IPS-18a (cell line): ENCODE data around the gene STAMBPL1.

ENCODE experiments used
- H3K27ac ChIP-seq: one replicate; pipeline ENCODE4 v1.5.1; 2013; ENCODE audit warnings: low read length
- H3K27me3 ChIP-seq: one replicate; pipeline ENCODE4 v1.6.1; 2013; ENCODE audit warnings: mild to moderate bottlenecking, low read length; ENCODE audit not compliant: control insufficient read depth, insufficient read depth
- H3K36me3 ChIP-seq: one replicate; pipeline ENCODE4 v1.6.1; 2013; ENCODE audit warnings: low read depth, low read length; ENCODE audit not compliant: control insufficient read depth
- H3K4me1 ChIP-seq: one replicate; pipeline ENCODE4 v1.6.1; 2013; ENCODE audit warnings: low read depth, low read length; ENCODE audit not compliant: control insufficient read depth
- H3K4me3 ChIP-seq: one replicate; pipeline ENCODE4 v1.5.1; 2013; ENCODE audit warnings: low read length
- H3K9ac ChIP-seq: one replicate; pipeline ENCODE4 v1.6.1; 2013; ENCODE audit warnings: mild to moderate bottlenecking, low read length, moderate library complexity
- H3K9me3 ChIP-seq: one replicate; pipeline ENCODE4 v1.6.1; 2013; ENCODE audit warnings: low read depth, low read length; ENCODE audit not compliant: control insufficient read depth

Gene STAMBPL1

GRCh38 chr10:88941026-88941425 is 61.0 kb downstream of the STAMBPL1 start:
- no peaks in the 10 kb centered on the region for H3K4me1 ChIP-seq

DNA sequence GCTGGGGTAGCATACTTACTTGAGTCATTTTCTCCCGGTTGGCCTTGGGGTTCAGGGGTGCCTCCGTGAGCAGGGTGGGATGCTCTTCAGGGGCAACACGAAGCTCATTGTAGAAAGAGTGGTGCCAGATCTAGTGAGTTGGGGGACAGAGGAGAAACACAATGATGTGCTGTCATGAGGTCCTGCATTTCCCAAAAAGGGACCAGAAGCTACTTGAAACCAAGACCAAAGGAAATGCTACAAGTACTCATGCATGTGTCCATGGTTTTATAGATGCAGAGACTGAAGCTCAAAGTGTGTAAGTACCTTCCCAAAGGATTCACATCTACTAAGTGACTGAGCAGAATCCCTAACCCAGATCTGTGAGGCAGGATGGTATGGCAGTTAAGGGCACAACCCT is 63.7 kb downstream of the STAMBPL1 start:
- H3K4me3 ChIP-seq: no peak overlapping the region
- no peaks in the 10 kb centered on the region for H3K4me1 ChIP-seq
- H3K27ac ChIP-seq: no peak overlapping the region
- H3K36me3 ChIP-seq: no peaks in the 10 kb centered on the region
- no peaks in the 10 kb centered on the region for H3K27me3 ChIP-seq
- no peak overlapping the region for H3K9ac ChIP-seq
- no peaks in the 10 kb centered on the region for H3K9me3 ChIP-seq

More at GRCh38 chr10:88941026-88941425, 61.0 kb downstream of the STAMBPL1 start:
- Histone ChIP-seq H3K27ac (no peak overlapping the region), H3K36me3 (no peaks in the 10 kb centered on the region), H3K9ac (no peak overlapping the region), H3K27me3 (no peaks in the 10 kb centered on the region), H3K4me3 (no peak overlapping the region), H3K9me3 (no peaks in the 10 kb centered on the region)

DNA sequence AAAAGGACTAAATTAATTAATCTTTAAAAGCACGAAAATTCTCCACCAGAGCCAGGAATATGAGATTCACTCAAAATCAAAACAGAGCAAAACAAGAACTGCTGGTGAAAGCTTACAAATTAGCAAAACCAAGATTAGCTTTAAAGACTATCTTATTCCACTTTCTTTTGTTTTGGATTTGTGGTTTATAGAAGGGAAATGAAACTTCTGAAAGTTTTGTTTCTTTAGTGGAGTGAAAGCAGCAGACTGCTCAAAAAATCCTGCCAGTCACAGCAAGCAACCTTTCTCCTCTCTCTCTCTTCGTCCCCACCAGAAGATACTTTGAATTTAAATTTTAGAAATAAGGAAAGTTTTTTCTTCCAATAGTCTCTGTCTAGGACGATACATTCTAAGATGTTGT is 64.8 kb downstream of the STAMBPL1 start:
- H3K36me3 ChIP-seq: no peaks in the 10 kb centered on the region
- H3K27me3 ChIP-seq: no peaks in the 10 kb centered on the region
- H3K9me3 ChIP-seq: no peaks in the 10 kb centered on the region
- no peak overlapping the region for H3K9ac ChIP-seq
- H3K4me3 ChIP-seq: no peak overlapping the region
- no peak overlapping the region for H3K27ac ChIP-seq
- no peaks in the 10 kb centered on the region for H3K4me1 ChIP-seq

DNA sequence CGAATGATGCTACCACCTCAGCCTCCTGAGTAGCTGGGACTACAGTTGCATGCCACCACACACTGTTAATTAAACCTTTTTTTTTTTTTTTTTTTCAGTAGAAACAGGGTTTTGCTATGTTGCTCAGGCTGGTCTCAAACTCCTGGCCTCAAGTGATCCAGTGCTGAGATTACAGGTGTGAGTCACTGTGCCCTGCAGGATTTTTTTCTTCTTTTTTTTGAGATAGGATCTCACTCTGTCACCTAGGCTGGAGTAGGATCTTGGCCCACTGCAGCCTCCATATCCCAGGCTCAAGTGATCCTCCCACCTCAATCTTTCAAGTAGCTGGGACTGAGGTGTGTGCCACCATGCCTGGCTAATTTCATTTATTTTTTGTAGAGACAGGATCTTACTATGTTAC is 66.2 kb downstream of the STAMBPL1 start:
- Histone ChIP-seq H3K9me3 (no peaks in the 10 kb centered on the region), H3K27ac (no peak overlapping the region), H3K4me1 (peaks cover 6% of the 10 kb centered on the region)

DNA sequence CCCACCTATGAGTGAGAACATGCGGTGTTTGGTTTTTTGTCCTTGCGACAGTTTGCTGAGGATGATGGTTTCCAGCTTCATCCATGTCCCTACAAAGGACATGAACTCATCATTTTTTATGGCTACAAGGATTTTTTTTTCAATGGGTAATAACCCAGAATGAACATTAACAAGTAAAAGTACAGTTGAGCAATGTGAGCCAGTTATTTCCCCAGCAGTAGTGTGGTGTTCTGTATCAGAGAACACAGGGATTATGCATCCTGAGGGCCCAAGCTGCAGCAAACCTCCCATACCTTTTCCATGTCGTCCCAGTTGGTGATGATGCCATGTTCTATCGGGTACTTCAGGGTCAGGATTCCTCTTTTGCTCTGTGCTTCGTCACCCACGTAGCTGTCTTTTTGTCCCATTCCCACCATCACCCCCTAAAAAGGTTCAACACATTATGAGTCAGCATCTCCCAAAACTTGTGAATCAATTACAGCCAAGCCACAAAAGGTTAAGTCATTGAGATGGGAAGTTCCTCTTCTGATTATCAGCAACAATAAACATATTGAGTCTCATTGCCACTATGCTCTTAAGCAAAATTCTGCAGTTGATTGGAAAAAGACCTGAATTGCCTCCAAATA is 67.0 kb downstream of the STAMBPL1 start:
- peaks cover 15% of the 10 kb centered on the region for H3K4me1 ChIP-seq
- H3K27ac ChIP-seq: no peak overlapping the region
- H3K27me3 ChIP-seq: no peaks in the 10 kb centered on the region
- no peak overlapping the region for H3K4me3 ChIP-seq
- H3K9ac ChIP-seq: no peak overlapping the region
- no peaks in the 10 kb centered on the region for H3K36me3 ChIP-seq
- H3K9me3 ChIP-seq: no peaks in the 10 kb centered on the region

More for the DNA sequence above, 66.2 kb downstream of the STAMBPL1 start:
- Histone ChIP-seq H3K4me3 (no peak overlapping the region), H3K36me3 (no peaks in the 10 kb centered on the region), H3K27me3 (no peaks in the 10 kb centered on the region), H3K9ac (no peak overlapping the region)

- Histone ChIP-seq H3K9me3 (no peaks in the 10 kb centered on the region), H3K36me3 (no peaks in the 10 kb centered on the region), H3K27me3 (no peaks in the 10 kb centered on the region), H3K27ac (no peak overlapping the region), H3K9ac (no peak overlapping the region), H3K4me1 (peaks cover 16% of the 10 kb centered on the region), H3K4me3 (no peak overlapping the region)
Measured at GRCh38 chr10:88949051-88949450, 69.0 kb downstream of the STAMBPL1 start.

DNA sequence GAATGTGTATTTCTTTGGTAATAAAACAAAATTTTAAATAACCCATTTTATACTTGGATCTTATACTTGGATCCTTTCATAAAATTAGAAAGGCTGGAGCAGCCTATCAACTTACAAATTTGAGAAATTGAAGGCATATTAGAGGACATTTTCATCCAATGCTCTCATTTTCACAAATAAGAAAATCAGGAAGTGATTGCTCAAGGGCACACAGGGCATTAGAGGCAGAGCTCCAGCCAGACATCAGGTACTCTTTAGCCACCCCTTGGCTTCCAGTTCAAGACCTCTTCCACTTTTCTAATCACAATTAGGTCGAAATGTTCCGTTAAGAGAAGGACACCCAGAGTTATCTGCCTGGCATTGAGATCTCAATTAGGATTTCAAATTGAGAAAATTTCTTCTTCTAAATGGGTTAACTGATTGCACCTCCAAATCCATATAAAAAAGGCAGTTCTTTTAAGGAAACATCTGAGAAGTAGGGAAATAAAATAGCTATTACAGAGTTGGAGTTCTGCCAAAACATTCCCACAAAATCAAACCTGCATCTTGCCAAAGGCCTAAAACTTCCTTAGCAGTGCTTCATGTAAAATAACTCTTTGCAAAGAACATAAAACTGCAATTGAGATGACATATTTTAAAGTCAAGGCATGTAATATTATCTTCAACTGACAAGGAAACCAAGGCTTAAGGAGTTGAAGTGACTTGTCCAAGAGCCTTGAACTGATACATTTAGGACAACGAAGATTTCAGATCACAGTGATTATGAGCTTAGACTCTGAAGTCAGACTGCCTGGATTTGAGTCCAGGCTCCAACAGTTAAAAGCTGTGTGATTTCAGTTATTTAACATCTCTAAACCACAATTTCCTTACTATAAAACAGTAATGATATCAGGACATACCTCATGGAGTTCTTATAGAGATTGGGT is 70.1 kb downstream of the STAMBPL1 start:
- Histone ChIP-seq H3K9me3 (no peaks in the 10 kb centered on the region), H3K27ac (no peak overlapping the region), H3K36me3 (no peaks in the 10 kb centered on the region), H3K4me3 (no peak overlapping the region), H3K4me1 (peaks cover 16% of the 10 kb centered on the region), H3K9ac (no peak overlapping the region), H3K27me3 (no peaks in the 10 kb centered on the region)

GRCh38 chr10:88952647-88953111 is 72.6 kb downstream of the STAMBPL1 start, which contains the start of gene ACTA2:
ACTA2 (minus strand) TSS chr10:88952773; CDS start chr10:88948930, 3,843 bp downstream.
- Histone ChIP-seq H3K27ac (no peak within 1 kb of the TSS), H3K4me3 (no peak within 1 kb of the TSS), H3K4me1 (peaks cover 16% of the 10 kb centered on the region)

GRCh38 chr10:88953662-88954061 is 73.6 kb downstream of the STAMBPL1 start:
- no peak overlapping the region for H3K9ac ChIP-seq
- H3K27me3 ChIP-seq: no peaks in the 10 kb centered on the region
- H3K27ac ChIP-seq: no peak overlapping the region
- peaks cover 16% of the 10 kb centered on the region for H3K4me1 ChIP-seq
- H3K36me3 ChIP-seq: no peaks in the 10 kb centered on the region
- no peaks in the 10 kb centered on the region for H3K9me3 ChIP-seq
- H3K4me3 ChIP-seq: no peak overlapping the region

More at GRCh38 chr10:88952647-88953111, 72.6 kb downstream of the STAMBPL1 start, which contains the start of gene ACTA2:
- Histone ChIP-seq H3K27me3 (no peaks in the 10 kb centered on the region), H3K9me3 (no peaks in the 10 kb centered on the region), H3K9ac (no peak within 1 kb of the TSS), H3K36me3 (no peaks in the 10 kb centered on the region)

GRCh38 chr10:88954458-88955083 is 74.5 kb downstream of the STAMBPL1 start:
- Histone ChIP-seq H3K9ac (no peak overlapping the region), H3K4me3 (no peak overlapping the region), H3K27me3 (no peaks in the 10 kb centered on the region), H3K9me3 (no peaks in the 10 kb centered on the region), H3K4me1 (peaks cover 16% of the 10 kb centered on the region), H3K27ac (no peak overlapping the region), H3K36me3 (no peaks in the 10 kb centered on the region)

DNA sequence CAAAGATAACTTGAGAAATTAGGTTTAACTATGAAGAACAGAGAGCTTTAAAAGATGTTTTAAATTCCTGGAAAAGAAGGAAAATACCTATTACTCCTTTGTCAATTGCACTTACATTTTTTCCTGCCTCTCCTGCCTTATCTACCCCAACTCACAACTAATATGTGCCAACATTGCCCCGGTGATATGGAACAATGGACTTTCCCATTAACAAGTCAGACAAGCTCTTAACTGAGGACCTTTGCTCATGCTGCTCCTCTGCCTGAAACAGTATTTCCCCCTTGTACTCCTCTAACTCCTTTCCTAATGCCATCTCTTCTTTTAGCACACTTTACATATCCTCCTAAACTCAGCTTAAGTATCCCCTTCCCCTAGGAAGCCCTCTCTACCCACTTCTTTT is 77.3 kb downstream of the STAMBPL1 start:
- H3K27me3 ChIP-seq: no peaks in the 10 kb centered on the region
- H3K4me1 ChIP-seq: no peaks in the 10 kb centered on the region
- no peaks in the 10 kb centered on the region for H3K9me3 ChIP-seq
- H3K9ac ChIP-seq: no peak overlapping the region
- no peak overlapping the region for H3K27ac ChIP-seq
- H3K36me3 ChIP-seq: no peaks in the 10 kb centered on the region
- H3K4me3 ChIP-seq: no peak overlapping the region
